Activated CD4-positive, alpha-beta T cell treated with anti-CD3 and anti-CD28 coated beads, Interleukin-2, amount 50 U/mL, for 24 hours (primary cell): Measurements from ENCODE around the gene GNPTAB.

ENCODE experiments used
- DNase-seq, 2 donors: peaks; one replicate each; pipeline ENCODE4 v3.0.0-alpha.2; 2020; ENCODE audit warnings: low read depth in 1 of 2, low spot score in 1 of 2

GNPTAB gene

GRCh38 chr12:101806265-101806664 lies 24.5 kb downstream of the GNPTAB start:
- DNase-seq: no peak

DNA sequence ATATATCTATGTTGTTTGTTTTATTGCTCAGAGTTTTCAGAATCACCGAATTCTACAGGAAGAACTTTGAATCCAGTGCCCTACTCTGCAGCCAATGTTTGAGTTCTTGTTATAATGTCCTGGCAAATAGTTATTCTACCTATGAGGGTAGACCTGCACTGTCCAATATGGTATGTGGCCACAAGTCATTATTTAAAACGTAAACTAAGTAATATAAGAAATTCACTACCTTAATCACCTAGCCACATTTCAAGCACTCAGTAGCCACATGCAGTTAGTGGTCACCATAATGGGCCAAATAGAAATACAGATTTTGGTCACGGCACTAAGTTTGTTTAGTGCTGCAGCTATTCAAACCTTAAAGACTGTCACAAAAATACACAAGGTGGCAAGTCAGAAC lies 26.4 kb downstream of the GNPTAB start:
- no peak for DNase-seq

GRCh38 chr12:101803978-101804377 lies 26.8 kb downstream of the GNPTAB start:
- DNase-seq: no peak

DNA sequence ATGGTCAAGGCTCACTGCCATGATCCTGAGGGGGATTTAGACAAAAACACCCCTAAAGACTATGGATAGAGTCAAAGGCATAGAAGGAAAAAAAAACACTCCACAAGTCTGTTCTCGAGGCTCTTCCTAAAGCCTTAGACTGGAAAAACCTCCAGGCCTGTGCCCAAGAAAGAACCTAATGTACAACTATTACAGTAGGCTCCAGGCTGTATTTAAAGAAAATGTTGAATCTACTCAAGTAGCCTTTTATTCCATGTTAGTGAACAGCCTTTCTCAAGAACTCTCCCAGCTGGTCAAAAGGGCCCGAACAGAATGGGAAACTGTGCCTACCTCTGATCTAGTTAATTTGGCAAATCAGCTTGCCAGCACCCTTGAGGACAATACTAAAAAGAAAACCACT lies 28.3 kb downstream of the GNPTAB start:
- DNase-seq: no peak

DNA sequence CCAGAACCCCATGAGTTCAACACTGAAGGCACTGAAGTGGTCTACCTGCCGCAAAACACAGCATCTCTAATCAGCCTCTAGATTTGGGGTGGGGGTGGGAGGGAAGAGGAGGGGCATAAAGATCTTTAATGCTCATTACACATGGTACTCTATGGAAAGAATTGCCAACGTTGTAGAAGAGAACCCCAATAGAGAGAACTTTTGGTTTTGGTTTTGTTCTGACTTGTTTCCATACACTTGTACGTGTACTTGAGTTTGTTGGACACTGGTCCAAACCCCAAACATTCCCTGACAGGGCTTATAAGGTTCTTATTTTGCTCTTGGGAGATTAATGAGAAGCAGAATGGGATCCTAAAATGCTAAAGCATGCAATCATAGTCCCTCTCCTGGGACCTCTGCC lies 31.0 kb downstream of the GNPTAB start:
- no peak for DNase-seq

GRCh38 chr12:101795786-101796185 lies 35.0 kb downstream of the GNPTAB start:
- no peak for DNase-seq

GRCh38 chr12:101795013-101795412 lies 35.7 kb downstream of the GNPTAB start:
- DNase-seq: no peak

- DNase-seq: no peak
These were observed 36.2 kb downstream of the GNPTAB start for GRCh38 chr12:101794574-101794973.

GRCh38 chr12:101793401-101793800 lies 37.4 kb downstream of the GNPTAB start:
- peak in 1 of 2 donors; percentile 7 for DNase-seq

DNA sequence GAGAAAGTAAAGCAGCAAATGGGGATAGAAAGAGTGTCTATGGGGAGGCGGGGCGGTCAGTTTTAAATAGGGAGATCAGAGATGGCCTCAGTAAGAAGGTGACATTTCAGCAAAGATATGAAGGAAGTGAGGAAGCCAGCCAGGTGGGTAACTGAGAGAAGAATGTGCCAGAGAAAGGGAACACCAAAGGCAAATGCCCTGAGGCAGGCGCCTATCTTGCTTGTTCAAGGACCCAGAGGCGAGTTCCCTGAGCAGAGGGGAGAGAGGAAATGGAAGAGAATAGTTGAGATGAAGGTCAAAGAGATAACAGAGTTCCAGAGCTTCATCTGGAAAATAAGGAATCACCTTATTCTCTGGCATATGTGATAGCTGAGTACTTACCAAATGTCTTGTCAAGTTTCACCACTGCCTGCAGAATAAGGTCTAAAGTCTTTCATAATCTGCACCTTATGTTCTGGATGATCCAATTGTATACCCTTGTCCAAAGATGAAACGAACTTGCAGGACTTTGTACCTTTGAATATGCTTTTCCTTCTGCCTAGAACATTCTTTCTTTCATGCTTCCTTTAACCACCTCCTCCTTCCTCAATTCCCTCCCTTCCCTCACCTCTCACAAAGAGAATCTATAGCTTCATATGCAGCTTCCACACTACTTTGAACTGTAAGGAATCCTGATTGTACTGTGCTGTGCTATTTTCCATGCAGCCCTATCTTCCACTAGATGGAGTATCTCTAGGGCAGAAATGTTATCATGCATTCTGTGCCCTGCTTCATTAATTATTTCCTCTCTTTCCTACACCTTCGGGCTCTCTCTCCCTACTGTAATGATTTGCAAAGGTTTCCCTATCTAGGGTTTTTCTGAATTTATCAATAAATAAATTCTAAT lies 38.5 kb downstream of the GNPTAB start:
- no peak for DNase-seq

DNA sequence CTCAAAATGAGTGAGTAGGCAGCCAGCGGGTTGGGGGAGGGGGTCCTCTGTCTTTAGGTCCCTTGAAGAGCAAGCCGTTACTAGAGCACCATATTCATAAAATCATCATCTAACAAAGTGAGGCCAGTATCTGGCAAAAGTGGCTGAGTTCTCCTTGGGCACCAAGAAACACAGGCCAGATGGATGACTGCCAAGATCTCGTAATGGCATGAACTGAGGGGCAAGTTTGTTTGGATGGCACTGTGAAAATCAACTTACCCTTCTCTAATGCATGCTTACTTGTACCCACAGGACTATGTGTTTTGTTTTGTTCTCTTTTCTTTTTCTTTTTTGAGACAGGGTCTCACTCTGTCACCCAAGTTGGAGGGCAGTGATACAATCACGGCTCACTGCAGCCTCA lies 41.6 kb downstream of the GNPTAB start:
- DNase-seq: no peak

- no peak for DNase-seq
These were observed 45.1 kb downstream of the GNPTAB start for GRCh38 chr12:101785671-101786070.

GRCh38 chr12:101784376-101784775 lies 46.4 kb downstream of the GNPTAB start:
- DNase-seq: no peak

DNA sequence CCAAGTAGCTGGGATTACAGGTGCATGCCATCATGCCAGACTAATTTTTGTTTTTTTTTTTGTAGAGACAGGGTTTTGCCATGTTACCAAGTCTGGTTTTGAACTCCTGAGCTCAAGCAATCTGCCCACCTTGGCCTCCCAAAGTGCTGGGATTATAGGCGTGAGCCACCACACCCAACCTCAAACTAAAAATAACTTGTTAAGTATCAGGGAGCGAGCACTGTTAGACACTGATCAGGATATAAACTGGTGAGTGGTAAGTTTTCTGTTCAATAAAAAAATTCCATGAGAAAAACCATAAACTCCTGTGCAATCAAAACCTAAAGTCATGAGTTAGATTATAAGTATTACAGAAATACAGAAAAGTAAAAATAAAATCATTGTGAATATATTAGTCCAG lies 46.9 kb downstream of the GNPTAB start:
- DNase-seq: no peak

DNA sequence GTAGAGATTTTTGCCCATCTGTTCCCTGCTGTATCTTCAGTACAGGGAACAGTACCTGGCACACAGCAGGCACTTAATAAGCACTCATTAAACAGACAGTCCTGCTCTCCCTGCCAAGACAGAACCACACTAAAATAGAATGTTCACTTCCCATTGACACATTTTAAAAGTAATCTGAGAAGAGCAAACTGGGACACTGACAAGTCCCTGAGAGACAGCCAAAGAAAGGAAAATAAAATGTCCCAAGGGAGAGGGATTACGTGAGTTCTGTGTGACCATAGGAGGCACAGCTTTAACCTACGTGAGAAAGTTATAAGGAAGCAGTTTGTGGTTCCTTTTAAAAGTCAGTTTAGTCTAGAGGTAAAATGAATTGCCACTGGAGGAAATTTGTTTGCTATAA lies 47.6 kb downstream of the GNPTAB start:
- DNase-seq: no peak

GRCh38 chr12:101782273-101782731 lies 48.5 kb downstream of the GNPTAB start:
- no peak for DNase-seq

- no peak for DNase-seq
These were observed 48.9 kb downstream of the GNPTAB start for GRCh38 chr12:101781834-101782233.

DNA sequence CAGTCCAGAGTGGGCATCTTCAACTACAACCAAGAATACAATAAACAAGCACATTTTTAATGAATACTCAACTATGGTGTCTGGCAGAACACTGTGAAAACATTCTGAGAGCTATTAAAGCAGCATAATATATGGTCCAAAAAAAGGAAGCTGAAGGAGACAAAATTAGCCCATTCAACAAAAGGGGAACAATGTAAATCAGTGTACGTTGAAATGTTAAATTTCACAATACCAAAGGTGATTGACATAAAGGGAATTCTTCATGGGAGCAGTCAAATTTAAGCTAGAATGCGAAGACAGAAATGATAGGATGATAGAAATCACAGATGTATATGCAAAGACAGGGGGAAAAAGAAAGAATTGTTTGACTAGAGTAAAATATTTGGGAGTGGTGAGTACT lies 50.2 kb downstream of the GNPTAB start:
- DNase-seq: no peak

GRCh38 chr12:101779626-101780025 lies 51.1 kb downstream of the GNPTAB start:
- DNase-seq: no peak

DNA sequence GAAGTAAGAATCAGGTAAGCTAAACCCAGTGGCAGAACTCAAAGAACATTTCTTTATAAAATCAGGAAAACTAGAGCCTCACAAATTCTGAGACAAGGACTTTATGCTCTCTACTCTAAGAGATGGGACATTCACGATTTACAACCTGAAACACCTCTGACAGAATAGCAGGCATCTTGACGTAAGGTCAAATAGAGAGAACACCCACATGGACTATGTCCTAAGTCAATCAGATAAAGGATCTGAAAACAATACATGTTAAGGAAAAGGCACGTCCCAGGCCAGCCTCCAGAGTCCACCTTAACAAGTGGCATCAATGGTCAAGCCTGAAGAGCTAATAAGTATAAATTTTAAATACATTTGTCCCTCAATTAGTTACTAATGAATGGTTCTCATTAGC lies 51.6 kb downstream of the GNPTAB start:
- DNase-seq: no peak

DNA sequence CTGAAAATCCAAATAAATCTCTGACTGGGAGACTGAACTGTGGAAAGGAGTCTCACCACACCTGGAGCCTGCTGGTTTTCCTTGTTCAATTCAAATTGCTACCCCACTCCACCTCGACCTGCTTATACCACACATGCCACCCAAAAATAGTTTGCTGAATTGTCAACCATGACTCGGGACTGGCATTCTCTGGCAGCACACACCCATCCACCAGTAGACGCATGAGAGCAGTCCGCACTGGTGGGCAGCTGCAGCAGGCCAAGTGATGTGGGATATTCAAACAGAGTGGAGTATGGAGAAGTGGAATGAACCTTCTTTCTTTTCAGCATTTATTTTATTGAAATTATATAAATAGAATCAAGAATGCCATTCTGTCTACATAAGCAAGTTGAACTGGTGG lies 52.8 kb downstream of the GNPTAB start:
- DNase-seq: no peak

- DNase-seq: no peak
These were observed 53.3 kb downstream of the GNPTAB start for GRCh38 chr12:101777485-101777884.

GRCh38 chr12:101775816-101776215 lies 54.9 kb downstream of the GNPTAB start:
- DNase-seq: no peak
